MM.1S (cell line): Measurements from ENCODE around the gene MMS19.

ENCODE experiments used
- DNase-seq: peaks from one replicate; pipeline ENCODE4 v3.0.0-alpha.2; 2015
- H2AFZ ChIP-seq: fragments of 300-600 bp; sonication (generic); 2 replicates; pipeline ENCODE4 v1.6.0; 2016; ENCODE audit warnings: antibody characterized with exemption, low read length
- H3F3A ChIP-seq: fragments of 300-600 bp; sonication (generic); 2 replicates; pipeline ENCODE4 v1.6.1; 2016; ENCODE audit warnings: mild to moderate bottlenecking, antibody characterized with exemption, low read length, moderate library complexity, mixed read lengths; ENCODE audit not compliant: insufficient read depth
- H3K27ac ChIP-seq: fragments of 300-600 bp; sonication (generic); 2 replicates; pipeline ENCODE4 v1.5.1; 2016; ENCODE audit warnings: mild to moderate bottlenecking, low read length
- H3K27me3 ChIP-seq: fragments of 300-600 bp; sonication (generic); replicated peaks from 2 replicates; pipeline ENCODE4 v1.6.0; 2016; ENCODE audit warnings: low read length; ENCODE audit not compliant: insufficient read depth
- H3K36me3 ChIP-seq: fragments of 300-600 bp; sonication (generic); replicated peaks from 2 replicates; pipeline ENCODE4 v1.6.1; 2016; ENCODE audit warnings: mild to moderate bottlenecking, low read length, mixed read lengths; ENCODE audit not compliant: insufficient read depth
- H3K4me1 ChIP-seq: fragments of 300-600 bp; sonication (generic); 2 replicates; pipeline ENCODE4 v1.6.1; 2016; ENCODE audit warnings: low read length, mixed read lengths
- H3K4me2 ChIP-seq: fragments of 300-600 bp; sonication (generic); 2 replicates; pipeline ENCODE4 v1.6.0; 2016; ENCODE audit warnings: low read depth, low read length
- H3K4me3 ChIP-seq: fragments of 300-600 bp; sonication (generic); 2 replicates; pipeline ENCODE4 v1.5.1; 2016; ENCODE audit warnings: low read length, mixed read lengths
- H3K79me2 ChIP-seq: fragments of 300-600 bp; sonication (generic); 2 replicates; pipeline ENCODE4 v1.6.1; 2016; ENCODE audit warnings: mixed run types, low read length, mixed read lengths
- H3K9ac ChIP-seq: fragments of 300-600 bp; sonication (generic); 2 replicates; pipeline ENCODE4 v1.6.1; 2016; ENCODE audit warnings: low read length, mixed read lengths
- H3K9me2 ChIP-seq: fragments of 300-600 bp; sonication (generic); replicated peaks from 2 replicates; pipeline ENCODE4 v1.6.1; 2016; ENCODE audit warnings: mild to moderate bottlenecking, low read length, mixed read lengths; ENCODE audit not compliant: insufficient read depth
- H3K9me3 ChIP-seq: fragments of 300-600 bp; sonication (generic); replicated peaks from 2 replicates; pipeline ENCODE4 v1.6.1; 2016; ENCODE audit warnings: mild to moderate bottlenecking, low read length, mixed read lengths; ENCODE audit not compliant: insufficient read depth
- H4K20me1 ChIP-seq: fragments of 300-600 bp; sonication (generic); 2 replicates; pipeline ENCODE4 v1.6.1; 2016; ENCODE audit warnings: mild to moderate bottlenecking, low read length, moderate library complexity, mixed read lengths; ENCODE audit not compliant: insufficient read depth
- EZH2 ChIP-seq: fragments of 300-600 bp; sonication (generic); optimal IDR thresholded peaks from 2 replicates; pipeline ENCODE3; 2017; ENCODE audit warnings: low read depth, mild to moderate bottlenecking, antibody characterized with exemption, low read length, mixed read lengths
- EZH2phosphoT487 ChIP-seq: fragments of 300-600 bp; sonication (generic); IDR thresholded peaks from 2 replicates; pipeline ENCODE4 v1.6.1; 2018; ENCODE audit warnings: antibody characterized with exemption, low read length
- TF ChIP-seq, protein P1 (sequence below): fragments of 300-600 bp; sonication (generic); IDR thresholded peaks from 2 replicates; pipeline ENCODE4 v1.5.1; 2016; ENCODE audit warnings: antibody characterized with exemption, low read length, mixed read lengths

The MMS19 gene

GRCh38 chr10:97525683-97526110 is 27.5 kb upstream of the MMS19 start:
- TF ChIP-seq EZH2phosphoT487 (no peak), EZH2 (no peak)
- TF ChIP-seq, protein P1, sequence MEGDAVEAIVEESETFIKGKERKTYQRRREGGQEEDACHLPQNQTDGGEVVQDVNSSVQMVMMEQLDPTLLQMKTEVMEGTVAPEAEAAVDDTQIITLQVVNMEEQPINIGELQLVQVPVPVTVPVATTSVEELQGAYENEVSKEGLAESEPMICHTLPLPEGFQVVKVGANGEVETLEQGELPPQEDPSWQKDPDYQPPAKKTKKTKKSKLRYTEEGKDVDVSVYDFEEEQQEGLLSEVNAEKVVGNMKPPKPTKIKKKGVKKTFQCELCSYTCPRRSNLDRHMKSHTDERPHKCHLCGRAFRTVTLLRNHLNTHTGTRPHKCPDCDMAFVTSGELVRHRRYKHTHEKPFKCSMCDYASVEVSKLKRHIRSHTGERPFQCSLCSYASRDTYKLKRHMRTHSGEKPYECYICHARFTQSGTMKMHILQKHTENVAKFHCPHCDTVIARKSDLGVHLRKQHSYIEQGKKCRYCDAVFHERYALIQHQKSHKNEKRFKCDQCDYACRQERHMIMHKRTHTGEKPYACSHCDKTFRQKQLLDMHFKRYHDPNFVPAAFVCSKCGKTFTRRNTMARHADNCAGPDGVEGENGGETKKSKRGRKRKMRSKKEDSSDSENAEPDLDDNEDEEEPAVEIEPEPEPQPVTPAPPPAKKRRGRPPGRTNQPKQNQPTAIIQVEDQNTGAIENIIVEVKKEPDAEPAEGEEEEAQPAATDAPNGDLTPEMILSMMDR = no peak
- Histone ChIP-seq H3K9ac (no peak overlapping the region), H3K4me2 (no peak overlapping the region), H3K4me3 (no peak overlapping the region), H3K4me1 (no peaks in the 10 kb centered on the region), H2AFZ (no peak overlapping the region), H3F3A (no peaks in the 10 kb centered on the region), H3K79me2 (no peaks in the 10 kb centered on the region), H3K27me3 (no peaks in the 10 kb centered on the region), H3K36me3 (no peaks in the 10 kb centered on the region), H3K9me2 (no peaks in the 10 kb centered on the region), H4K20me1 (no peaks in the 10 kb centered on the region), H3K9me3 (no peaks in the 10 kb centered on the region), H3K27ac (no peak overlapping the region)
- no peak for DNase-seq

- H3K4me3 ChIP-seq = no peak overlapping the region
- TF ChIP-seq EZH2 (no peak), EZH2phosphoT487 (no peak)
- TF ChIP-seq, protein P1 = no peak
- H3F3A ChIP-seq = no peaks in the 10 kb centered on the region
- no peaks in the 10 kb centered on the region for H4K20me1 ChIP-seq
- no peak overlapping the region for H3K4me2 ChIP-seq
- no peaks in the 10 kb centered on the region for H3K9me2 ChIP-seq
- H3K27me3 ChIP-seq = no peaks in the 10 kb centered on the region
- H2AFZ ChIP-seq = no peak overlapping the region
- no peak overlapping the region for H3K27ac ChIP-seq
- no peak for DNase-seq
- H3K79me2 ChIP-seq = no peaks in the 10 kb centered on the region
- no peaks in the 10 kb centered on the region for H3K36me3 ChIP-seq
- H3K4me1 ChIP-seq = no peaks in the 10 kb centered on the region
- no peak overlapping the region for H3K9ac ChIP-seq
- no peaks in the 10 kb centered on the region for H3K9me3 ChIP-seq
These were observed 26.9 kb upstream of the MMS19 start for GRCh38 chr10:97525086-97525485.

DNA sequence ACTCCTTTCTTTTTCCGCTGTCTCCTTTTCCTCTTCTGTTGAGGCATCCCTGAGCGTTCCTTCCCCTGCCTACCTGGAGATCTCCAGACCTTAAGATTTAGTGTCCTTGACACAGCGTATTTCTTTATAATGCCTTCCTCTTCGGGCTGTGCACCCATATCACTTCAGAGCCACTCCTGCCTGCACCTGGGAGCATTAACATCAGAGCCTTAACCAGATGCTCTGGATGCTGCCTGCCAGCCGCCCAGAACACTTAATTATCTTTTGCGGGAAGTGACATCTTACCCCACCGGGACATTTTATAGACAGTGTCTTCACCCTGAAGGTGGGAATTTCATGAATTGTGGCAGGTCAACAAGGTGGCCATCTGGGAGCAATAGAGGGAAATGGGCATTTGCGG is 24.7 kb upstream of the MMS19 start:
- H3F3A ChIP-seq = no peaks in the 10 kb centered on the region
- H3K4me1 ChIP-seq = no peaks in the 10 kb centered on the region
- H3K4me2 ChIP-seq = no peak overlapping the region
- TF ChIP-seq, protein P1 = no peak
- no peak for TF ChIP-seq EZH2phosphoT487
- no peak for TF ChIP-seq EZH2
- H3K79me2 ChIP-seq = no peaks in the 10 kb centered on the region
- H3K9ac ChIP-seq = no peak overlapping the region
- H3K27ac ChIP-seq = no peak overlapping the region
- H4K20me1 ChIP-seq = no peaks in the 10 kb centered on the region
- H3K4me3 ChIP-seq = no peak overlapping the region
- H3K9me3 ChIP-seq = no peaks in the 10 kb centered on the region
- no peak overlapping the region for H2AFZ ChIP-seq
- no peaks in the 10 kb centered on the region for H3K9me2 ChIP-seq
- no peaks in the 10 kb centered on the region for H3K27me3 ChIP-seq
- no peak for DNase-seq
- H3K36me3 ChIP-seq = no peaks in the 10 kb centered on the region
